Raji (cell line): Measurements from ENCODE around the gene TOX2.

Experiments
- POLR2A ChIP-seq: IDR thresholded peaks from 2 replicates; pipeline ENCODE4 v1.6.1; 2011; ENCODE audit warnings: low read depth, low read length, control low read depth; ENCODE audit not compliant: insufficient read depth

TOX2 gene

GRCh38 chr20:43925215-43925614 lies 10.6 kb downstream of the TOX2 start:
- TF ChIP-seq POLR2A: no peak

GRCh38 chr20:43925801-43926200 lies 11.1 kb downstream of the TOX2 start:
- no peak for TF ChIP-seq POLR2A

- no peak for TF ChIP-seq POLR2A
These were observed 11.8 kb downstream of the TOX2 start for GRCh38 chr20:43926287-43927050.

- no peak for TF ChIP-seq POLR2A
These were observed 17.3 kb downstream of the TOX2 start for GRCh38 chr20:43931976-43932375.

GRCh38 chr20:43934833-43935232 lies 20.2 kb downstream of the TOX2 start:
- TF ChIP-seq POLR2A: no peak

GRCh38 chr20:43936104-43936770 lies 21.6 kb downstream of the TOX2 start:
- TF ChIP-seq POLR2A: no peak

- TF ChIP-seq POLR2A: no peak
These were observed 22.2 kb downstream of the TOX2 start for GRCh38 chr20:43936805-43937204.

- TF ChIP-seq POLR2A: no peak
These were observed 22.9 kb downstream of the TOX2 start for GRCh38 chr20:43937591-43937990.

- no peak for TF ChIP-seq POLR2A
These were observed 23.5 kb downstream of the TOX2 start for GRCh38 chr20:43938017-43938655.

GRCh38 chr20:43938932-43939761 lies 24.5 kb downstream of the TOX2 start:
- no peak for TF ChIP-seq POLR2A

- no peak for TF ChIP-seq POLR2A
These were observed 25.1 kb downstream of the TOX2 start for GRCh38 chr20:43939762-43940121.

GRCh38 chr20:43940518-43941225 lies 26.0 kb downstream of the TOX2 start:
- TF ChIP-seq POLR2A: no peak

- TF ChIP-seq POLR2A: no peak
These were observed 27.0 kb downstream of the TOX2 start for GRCh38 chr20:43941476-43942200.

GRCh38 chr20:43942201-43942590 lies 27.5 kb downstream of the TOX2 start:
- TF ChIP-seq POLR2A: no peak

- TF ChIP-seq POLR2A: no peak
These were observed 28.1 kb downstream of the TOX2 start for GRCh38 chr20:43942667-43943285.
